UCSD-AML1 (cell line): ENCODE results near the gene STRA8.
"Not testable (repeated sequence)": the region's sequence is repeated elsewhere in the genome, so short reads cannot be mapped to it uniquely, and the experiment has no call there.

Source experiments
- DNase-seq: peaks from one replicate; lab custom pipeline; 2025; ENCODE audit not compliant: unreplicated experiment; lab: John Stamatoyannopoulos, UW

The STRA8 gene

GRCh38 chr7:135204341-135204749 is 29.3 kb upstream of the STRA8 start:
- no peak for DNase-seq

GRCh38 chr7:135204876-135205275 is 28.8 kb upstream of the STRA8 start:
- no peak for DNase-seq

- DNase-seq: no peak
Observed at GRCh38 chr7:135205850-135206249, 27.8 kb upstream of the STRA8 start.

GRCh38 chr7:135206941-135207391 is 26.7 kb upstream of the STRA8 start:
- DNase-seq: no peak

GRCh38 chr7:135207406-135208101 is 26.1 kb upstream of the STRA8 start:
- no peak for DNase-seq

- DNase-seq: no peak
Observed at GRCh38 chr7:135208102-135208793, 25.4 kb upstream of the STRA8 start.

- DNase-seq: no peak
Observed at GRCh38 chr7:135209225-135209834, 24.3 kb upstream of the STRA8 start.

- DNase-seq: no peak
Observed at GRCh38 chr7:135210888-135211178, 22.8 kb upstream of the STRA8 start.

GRCh38 chr7:135211179-135211945 is 22.3 kb upstream of the STRA8 start, which contains the start of gene WDR91:
WDR91 (minus strand) TSS chr7:135211526; CDS start chr7:135211502, 24 bp downstream.
- DNase-seq: peak; percentile 88

GRCh38 chr7:135211946-135212685 is 21.5 kb upstream of the STRA8 start:
- not testable (repeated sequence) for DNase-seq

GRCh38 chr7:135213831-135214230 is 19.8 kb upstream of the STRA8 start:
- no peak for DNase-seq

GRCh38 chr7:135215180-135215579 is 18.5 kb upstream of the STRA8 start:
- DNase-seq: no peak

GRCh38 chr7:135215698-135216097 is 17.9 kb upstream of the STRA8 start:
- DNase-seq: no peak

GRCh38 chr7:135217645-135218509 is 15.8 kb upstream of the STRA8 start:
- DNase-seq: no peak

GRCh38 chr7:135224027-135224426 is 9.6 kb upstream of the STRA8 start:
- no peak for DNase-seq

- DNase-seq: no peak
Observed at GRCh38 chr7:135231686-135232085, 2.0 kb upstream of the STRA8 start.

- no peak for DNase-seq
Observed at GRCh38 chr7:135232087-135232486, 1.6 kb upstream of the STRA8 start.

- DNase-seq: no peak
Observed at GRCh38 chr7:135232720-135233119, 918 bp upstream of the STRA8 start.

- not testable (repeated sequence) for DNase-seq
Observed at GRCh38 chr7:135234095-135234494, 457 bp downstream of the STRA8 start.

GRCh38 chr7:135234727-135235126 is 1.1 kb downstream of the STRA8 start:
- DNase-seq: no peak
